Measurements from ENCODE around the gene EMC10. TPM values are rescaled to one million over a fixed set of nuclear protein-coding genes. Genes with fewer than 3 reads are reported as not detected.

EMC10 gene
- total and polyA plus RNA-seq, 3 experiments from 2014 or later, result 11.4 to 74.8 (median 74.7) TPM

GRCh38 chr19:50531171-50531612 lies 54.9 kb downstream of the EMC10 start:
- H3K36me3 ChIP-seq (ENCODE audit: insufficient read depth, low read length), result no peaks in the 10 kb centered on the region
- H3K27ac Mint-ChIP-seq, result no peak overlapping the region
- H3K4me1 Mint-ChIP-seq, result no peaks in the 10 kb centered on the region
- no peak overlapping the region for H3K27ac ChIP-seq (ENCODE audit: low read depth, low read length)
- no peak for DNase-seq
- no peak overlapping the region for H3K4me3 ChIP-seq (ENCODE audit: low read length)
- CTCF ChIA-PET, result no interaction called here
- peaks cover 5 to 14% (median 7%) of the 10 kb centered on the region in 5 donors for H3K9me3 Mint-ChIP-seq
- H3K27me3 ChIP-seq (ENCODE audit: insufficient read depth, low read length, poor library complexity, severe bottlenecking), result no peaks in the 10 kb centered on the region
- peaks cover 0 to 7% (median 0%) of the 10 kb centered on the region in 3 donors for H3K36me3 Mint-ChIP-seq
- peaks cover 14 to 31% of the 10 kb centered on the region in 2 donors for H3K27me3 Mint-ChIP-seq
- POLR2A ChIA-PET, result no interaction called here
- no peaks in the 10 kb centered on the region for H3K9me3 ChIP-seq (ENCODE audit: low read length)
- no peaks in the 10 kb centered on the region for H3K4me1 ChIP-seq (ENCODE audit: insufficient read depth, low read length)
- H3K4me3 Mint-ChIP-seq, result no peak overlapping the region

GRCh38 chr19:50532952-50533351 lies 56.6 kb downstream of the EMC10 start:
- ChIA-PET CTCF (no interaction called here), POLR2A (no interaction called here)
- Histone ChIP-seq H3K27ac (ENCODE audit: low read depth, low read length) (no peak overlapping the region), H3K4me1 (ENCODE audit: insufficient read depth, low read length) (no peaks in the 10 kb centered on the region), H3K36me3 (ENCODE audit: insufficient read depth, low read length) (no peaks in the 10 kb centered on the region), H3K27me3 (ENCODE audit: insufficient read depth, low read length, poor library complexity, severe bottlenecking) (no peaks in the 10 kb centered on the region), H3K4me3 (ENCODE audit: low read length) (no peak overlapping the region), H3K9me3 (ENCODE audit: low read length) (no peaks in the 10 kb centered on the region)
- no peak overlapping the region for H3K27ac Mint-ChIP-seq
- peaks cover 5 to 14% (median 7%) of the 10 kb centered on the region in 5 donors for H3K9me3 Mint-ChIP-seq
- peaks cover 0 to 4% (median 0%) of the 10 kb centered on the region in 3 donors for H3K4me1 Mint-ChIP-seq
- no peak overlapping the region for H3K4me3 Mint-ChIP-seq
- H3K27me3 Mint-ChIP-seq, result peaks cover 13 to 39% of the 10 kb centered on the region in 2 donors
- no peak for DNase-seq
- H3K36me3 Mint-ChIP-seq, result peaks cover 0 to 7% (median 0%) of the 10 kb centered on the region in 3 donors

- H3K27ac ChIP-seq (ENCODE audit: low read depth, low read length), result no peak overlapping the region
- no peak overlapping the region for H3K4me3 ChIP-seq (ENCODE audit: low read length)
- ChIA-PET CTCF (no interaction called here), POLR2A (no interaction called here)
- H3K27me3 ChIP-seq (ENCODE audit: insufficient read depth, low read length, poor library complexity, severe bottlenecking), result no peaks in the 10 kb centered on the region
- Mint-ChIP-seq H3K27me3 (peaks cover 14 to 39% of the 10 kb centered on the region in 2 donors), H3K9me3 (peaks cover 5 to 14% (median 7%) of the 10 kb centered on the region in 5 donors), H3K4me1 (peaks cover 0 to 4% (median 0%) of the 10 kb centered on the region in 3 donors), H3K4me3 (no peak overlapping the region), H3K36me3 (peaks cover 0 to 7% (median 0%) of the 10 kb centered on the region in 3 donors), H3K27ac (no peak overlapping the region)
- no peaks in the 10 kb centered on the region for H3K9me3 ChIP-seq (ENCODE audit: low read length)
- no peaks in the 10 kb centered on the region for H3K36me3 ChIP-seq (ENCODE audit: insufficient read depth, low read length)
- DNase-seq, result no peak
- H3K4me1 ChIP-seq (ENCODE audit: insufficient read depth, low read length), result no peaks in the 10 kb centered on the region
These were observed 58.2 kb downstream of the EMC10 start for GRCh38 chr19:50534478-50534877.

- CTCF ChIA-PET, result no interaction called here
- peaks cover 18 to 38% of the 10 kb centered on the region in 2 donors for H3K27me3 Mint-ChIP-seq
- no peak overlapping the region for H3K4me3 Mint-ChIP-seq
- H3K27ac Mint-ChIP-seq, result no peak overlapping the region
- peaks cover 0 to 7% (median 0%) of the 10 kb centered on the region in 3 donors for H3K36me3 Mint-ChIP-seq
- peaks cover 0 to 4% (median 0%) of the 10 kb centered on the region in 3 donors for H3K4me1 Mint-ChIP-seq
- Histone ChIP-seq H3K36me3 (ENCODE audit: insufficient read depth, low read length) (no peaks in the 10 kb centered on the region), H3K9me3 (ENCODE audit: low read length) (no peaks in the 10 kb centered on the region), H3K27me3 (ENCODE audit: insufficient read depth, low read length, poor library complexity, severe bottlenecking) (no peaks in the 10 kb centered on the region), H3K4me1 (ENCODE audit: insufficient read depth, low read length) (no peaks in the 10 kb centered on the region), H3K27ac (ENCODE audit: low read depth, low read length) (no peak overlapping the region), H3K4me3 (ENCODE audit: low read length) (no peak overlapping the region)
- POLR2A ChIA-PET, result no interaction called here
- no peak for DNase-seq
- H3K9me3 Mint-ChIP-seq, result peaks cover 5 to 14% (median 7%) of the 10 kb centered on the region in 5 donors
These were observed 59.4 kb downstream of the EMC10 start for GRCh38 chr19:50535672-50536187.

GRCh38 chr19:50536662-50537305 lies 60.5 kb downstream of the EMC10 start:
- Mint-ChIP-seq H3K27me3 (peaks cover 14 to 32% of the 10 kb centered on the region in 2 donors), H3K4me1 (peaks cover 0 to 4% (median 0%) of the 10 kb centered on the region in 3 donors), H3K27ac (no peak overlapping the region), H3K9me3 (peaks cover 5 to 14% (median 7%) of the 10 kb centered on the region in 5 donors), H3K36me3 (peaks cover 0 to 7% (median 0%) of the 10 kb centered on the region in 3 donors), H3K4me3 (no peak overlapping the region)
- no peak overlapping the region for H3K4me3 ChIP-seq (ENCODE audit: low read length)
- H3K27ac ChIP-seq (ENCODE audit: low read depth, low read length), result no peak overlapping the region
- H3K9me3 ChIP-seq (ENCODE audit: low read length), result no peaks in the 10 kb centered on the region
- POLR2A ChIA-PET, result no interaction called here
- H3K27me3 ChIP-seq (ENCODE audit: insufficient read depth, low read length, poor library complexity, severe bottlenecking), result no peaks in the 10 kb centered on the region
- no peaks in the 10 kb centered on the region for H3K4me1 ChIP-seq (ENCODE audit: insufficient read depth, low read length)
- no peak for DNase-seq
- CTCF ChIA-PET, result no interaction called here
- no peaks in the 10 kb centered on the region for H3K36me3 ChIP-seq (ENCODE audit: insufficient read depth, low read length)

GRCh38 chr19:50537306-50537685 lies 61.0 kb downstream of the EMC10 start:
- Histone ChIP-seq H3K27me3 (ENCODE audit: insufficient read depth, low read length, poor library complexity, severe bottlenecking) (no peaks in the 10 kb centered on the region), H3K4me3 (ENCODE audit: low read length) (no peak overlapping the region), H3K36me3 (ENCODE audit: insufficient read depth, low read length) (no peaks in the 10 kb centered on the region), H3K27ac (ENCODE audit: low read depth, low read length) (no peak overlapping the region), H3K4me1 (ENCODE audit: insufficient read depth, low read length) (no peaks in the 10 kb centered on the region), H3K9me3 (ENCODE audit: low read length) (no peaks in the 10 kb centered on the region)
- Mint-ChIP-seq H3K4me1 (peaks cover 0 to 4% (median 0%) of the 10 kb centered on the region in 3 donors), H3K9me3 (peaks cover 5 to 13% (median 7%) of the 10 kb centered on the region in 5 donors), H3K36me3 (peaks cover 0 to 7% (median 0%) of the 10 kb centered on the region in 3 donors), H3K27ac (peak overlapping the region in 2 of 8 donors; percentile 39 to 77), H3K4me3 (peak overlapping the region in 1 of 7 donors; percentile 14), H3K27me3 (peaks cover 10 to 29% of the 10 kb centered on the region in 2 donors)
- ChIA-PET CTCF (interaction anchor here (0.7 to 1.1 kb wide), 2 partner anchors 202 to 242 kb away, joined by 3 read pairs; no protein-coding TSS in a partner anchor), POLR2A (no interaction called here)
- no peak for DNase-seq

GRCh38 chr19:50537769-50538230 lies 61.5 kb downstream of the EMC10 start:
- Mint-ChIP-seq H3K9me3 (peaks cover 5 to 10% (median 7%) of the 10 kb centered on the region in 5 donors), H3K4me1 (peaks cover 0 to 4% (median 0%) of the 10 kb centered on the region in 3 donors), H3K4me3 (peak overlapping the region in 1 of 7 donors; percentile 14), H3K27ac (peak overlapping the region in 2 of 8 donors; percentile 39 to 77), H3K36me3 (peaks cover 0 to 7% (median 0%) of the 10 kb centered on the region in 3 donors), H3K27me3 (peaks cover 9 to 24% of the 10 kb centered on the region in 2 donors)
- ChIA-PET POLR2A (no interaction called here), CTCF (interaction anchor here (0.7 to 1.2 kb wide), 3 partner anchors 203 to 245 kb away, joined by 3 to 6 read pairs (median 3); no protein-coding TSS in a partner anchor)
- peak in 4 of 5 donors; percentile 28 to 41 (median 38) for DNase-seq
- H3K27me3 ChIP-seq (ENCODE audit: insufficient read depth, low read length, poor library complexity, severe bottlenecking), result no peaks in the 10 kb centered on the region
- H3K9me3 ChIP-seq (ENCODE audit: low read length), result no peaks in the 10 kb centered on the region
- no peaks in the 10 kb centered on the region for H3K4me1 ChIP-seq (ENCODE audit: insufficient read depth, low read length)
- H3K4me3 ChIP-seq (ENCODE audit: low read length), result no peak overlapping the region
- H3K36me3 ChIP-seq (ENCODE audit: insufficient read depth, low read length), result no peaks in the 10 kb centered on the region
- no peak overlapping the region for H3K27ac ChIP-seq (ENCODE audit: low read depth, low read length)

Data from CD8-positive, alpha-beta memory T cell (primary cell).